Neuronal stem cell (in vitro differentiated cells): ENCODE data around the gene PCDHA10.
"Not testable (repeated sequence)": the region's sequence is repeated elsewhere in the genome, so short reads cannot be mapped to it uniquely, and the experiment has no call there.

Experiments used
- DNase-seq: peaks from one replicate; pipeline ENCODE4 v3.0.0-alpha.2; 2013; ENCODE audit warnings: low spot score
- H2AFZ ChIP-seq: one replicate; pipeline ENCODE4 v1.6.1; 2013; ENCODE audit warnings: mild to moderate bottlenecking, low read length, inconsistent platforms
- H2AK5ac ChIP-seq: 2 replicates; pipeline ENCODE4 v1.6.1; 2013; ENCODE audit warnings: low read depth, mild to moderate bottlenecking, inconsistent platforms, low read length, moderate library complexity, mixed read lengths
- H2BK120ac ChIP-seq: 2 replicates; pipeline ENCODE4 v1.6.1; 2013; ENCODE audit warnings: low read depth, mild to moderate bottlenecking, inconsistent platforms, low read length, moderate library complexity, mixed read lengths
- H2BK12ac ChIP-seq: one replicate; pipeline ENCODE4 v1.6.1; 2013; ENCODE audit warnings: low read length, inconsistent platforms
- H2BK15ac ChIP-seq: 2 replicates; pipeline ENCODE4 v1.6.1; 2013; ENCODE audit warnings: mild to moderate bottlenecking, low read length, inconsistent platforms, mixed read lengths
- H2BK5ac ChIP-seq: one replicate; pipeline ENCODE4 v1.6.1; 2013; ENCODE audit warnings: inconsistent platforms, mild to moderate bottlenecking, low read length, moderate library complexity
- H3K14ac ChIP-seq: one replicate; pipeline ENCODE4 v1.6.1; 2013; ENCODE audit warnings: low read length, inconsistent platforms
- H3K18ac ChIP-seq: 2 replicates; pipeline ENCODE4 v1.6.1; 2013; ENCODE audit warnings: low read length, inconsistent platforms
- H3K23ac ChIP-seq: 2 replicates; pipeline ENCODE4 v1.6.1; 2013; ENCODE audit warnings: low read depth, mild to moderate bottlenecking, mixed read lengths, low read length, inconsistent platforms; ENCODE audit not compliant: poor library complexity
- H3K27ac ChIP-seq: replicated peaks from 3 replicates; pipeline ENCODE4 v1.5.1; 2013; ENCODE audit warnings: low read length, inconsistent platforms
- H3K27me3 ChIP-seq, 3 experiments: 2 replicates each; pipeline ENCODE4 v1.6.1; 2013; ENCODE audit warnings: low read length in 3 of 3, mild to moderate bottlenecking in 2 of 3, inconsistent platforms in 1 of 3, low read depth in 1 of 3, mixed read lengths in 1 of 3, moderate library complexity in 1 of 3; ENCODE audit not compliant: control insufficient read depth in 3 of 3, insufficient read depth in 3 of 3
- H3K36me3 ChIP-seq, 2 donors: replicated peaks in 1 of 2; 2 replicates each; pipeline ENCODE4 v1.6.1; 2013; ENCODE audit warnings: low read length in 2 of 2; ENCODE audit not compliant: control insufficient read depth in 2 of 2, insufficient read depth in 2 of 2
- H3K4ac ChIP-seq: 2 replicates; pipeline ENCODE4 v1.6.1; 2013; ENCODE audit warnings: inconsistent platforms, mild to moderate bottlenecking, low read length, moderate library complexity
- H3K4me1 ChIP-seq, 2 donors: 1 replicate in 1 of 2; 2 replicates in 1 of 2; pipeline ENCODE4 v1.6.1; 2013; ENCODE audit warnings: low read length in 2 of 2, low read depth in 1 of 2; ENCODE audit not compliant: control insufficient read depth in 2 of 2, insufficient read depth in 1 of 2
- H3K4me2 ChIP-seq: one replicate; pipeline ENCODE4 v1.6.1; 2013; ENCODE audit warnings: mild to moderate bottlenecking, low read length, inconsistent platforms; ENCODE audit not compliant: insufficient read depth, poor library complexity, severe bottlenecking
- H3K4me3 ChIP-seq, 2 donors: 2 replicates each; pipeline ENCODE4 v1.5.1; 2013; ENCODE audit warnings: low read length in 2 of 2, mild to moderate bottlenecking in 2 of 2, inconsistent platforms in 1 of 2, moderate library complexity in 1 of 2
- H3K79me1 ChIP-seq: one replicate; pipeline ENCODE4 v1.6.1; 2013; ENCODE audit warnings: low read depth, mild to moderate bottlenecking, inconsistent platforms, low read length, moderate library complexity
- H3K9ac ChIP-seq: one replicate; pipeline ENCODE4 v1.6.1; 2013; ENCODE audit warnings: mild to moderate bottlenecking, low read depth, low read length, inconsistent platforms; ENCODE audit not compliant: poor library complexity
- H3K9me3 ChIP-seq, 2 donors: replicated peaks in 1 of 2; 2 replicates each; pipeline versions ENCODE3 to v1.6.1; 2013; ENCODE audit warnings: low read length in 2 of 2, mild to moderate bottlenecking in 2 of 2, inconsistent platforms in 1 of 2, low read depth in 1 of 2, mixed read lengths in 1 of 2, moderate library complexity in 1 of 2; ENCODE audit not compliant: control insufficient read depth in 2 of 2, insufficient read depth in 1 of 2
- H4K8ac ChIP-seq: one replicate; pipeline ENCODE4 v1.6.1; 2013; ENCODE audit warnings: low read depth, mild to moderate bottlenecking, inconsistent platforms, low read length, moderate library complexity
- H4K91ac ChIP-seq: one replicate; pipeline ENCODE4 v1.6.1; 2013; ENCODE audit warnings: low read length, low read depth, mild to moderate bottlenecking, inconsistent platforms; ENCODE audit not compliant: poor library complexity
- WGBS, 2 donors: extraction: QIAGEN DNeasy Blood & Tissue Kit; methylation state at CpG; one replicate each; pipeline ENCODE4 v1.1.7; 2013; ENCODE audit warnings: missing lambda C conversion rate in 2 of 2, mixed read lengths in 1 of 2; ENCODE audit not compliant: insufficient read length in 2 of 2, insufficient replicate concordance in 1 of 2; ENCODE audit errors: extremely low coverage in 2 of 2; 5-methylcytosine and 5-hydroxymethylcytosine counted together

The PCDHA10 gene

DNA sequence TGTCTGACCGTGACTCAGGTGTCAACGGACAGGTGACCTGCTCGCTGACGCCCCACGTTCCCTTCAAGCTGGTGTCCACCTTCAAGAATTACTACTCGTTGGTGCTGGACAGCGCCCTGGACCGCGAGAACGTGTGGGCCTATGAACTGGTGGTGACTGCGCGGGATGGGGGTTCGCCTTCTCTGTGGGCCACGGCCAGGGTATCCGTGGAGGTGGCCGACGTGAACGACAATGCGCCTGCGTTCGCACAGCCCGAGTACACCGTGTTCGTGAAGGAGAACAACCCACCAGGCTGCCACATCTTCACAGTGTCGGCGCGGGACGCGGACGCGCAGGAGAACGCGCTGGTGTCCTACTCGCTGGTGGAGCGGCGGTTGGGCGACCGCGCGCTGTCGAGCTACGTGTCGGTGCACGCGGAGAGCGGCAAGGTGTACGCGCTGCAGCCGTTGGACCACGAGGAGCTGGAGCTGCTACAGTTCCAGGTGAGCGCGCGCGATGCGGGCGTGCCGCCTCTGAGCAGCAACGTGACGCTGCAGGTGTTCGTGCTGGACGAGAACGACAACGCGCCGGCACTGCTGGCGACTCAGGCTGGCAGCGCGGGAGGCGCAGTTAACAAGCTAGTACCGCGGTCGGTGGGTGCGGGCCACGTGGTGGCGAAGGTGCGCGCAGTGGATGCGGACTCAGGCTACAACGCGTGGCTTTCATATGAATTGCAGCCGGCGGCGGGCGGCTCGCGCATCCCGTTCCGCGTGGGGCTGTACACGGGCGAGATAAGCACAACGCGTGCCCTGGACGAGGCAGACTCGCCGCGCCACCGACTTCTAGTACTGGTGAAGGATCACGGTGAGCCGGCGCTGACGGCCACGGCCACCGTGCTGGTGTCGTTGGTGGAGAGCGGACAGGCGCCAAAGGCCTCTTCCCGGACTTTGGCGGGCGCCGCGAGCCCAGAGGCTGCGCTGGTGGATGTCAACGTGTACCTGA is 14.8 kb downstream of the PCDHA10 start:
- Histone ChIP-seq H3K9ac (no peak overlapping the region), H2BK120ac (no peak overlapping the region), H2BK12ac (no peak overlapping the region), H2AFZ (no peak overlapping the region), H2BK15ac (no peak overlapping the region), H3K27ac (no peak overlapping the region), H3K79me1 (peaks cover 8% of the 10 kb centered on the region), H3K4me2 (no peak overlapping the region), H3K4me1 (no peaks in the 10 kb centered on the region), H2BK5ac (no peak overlapping the region), H3K18ac (no peak overlapping the region), H4K8ac (peak overlapping the region; percentile 43), H3K27me3 (no peaks in the 10 kb centered on the region), H4K91ac (no peak overlapping the region), H3K9me3 (peaks cover 13 to 27% of the 10 kb centered on the region in 2 donors), H3K4me3 (peak overlapping the region in 1 of 2 donors; percentile 44), H2AK5ac (peak overlapping the region; percentile 63), H3K36me3 (peaks cover 13 to 22% of the 10 kb centered on the region in 2 donors), H3K4ac (no peak overlapping the region), H3K14ac (peak overlapping the region; percentile 82), H3K23ac (peak overlapping the region; percentile 91)
- no peak for DNase-seq
- WGBS, 2 donors, result no CpG with 5 or more reads among the region's 114 CpGs

DNA sequence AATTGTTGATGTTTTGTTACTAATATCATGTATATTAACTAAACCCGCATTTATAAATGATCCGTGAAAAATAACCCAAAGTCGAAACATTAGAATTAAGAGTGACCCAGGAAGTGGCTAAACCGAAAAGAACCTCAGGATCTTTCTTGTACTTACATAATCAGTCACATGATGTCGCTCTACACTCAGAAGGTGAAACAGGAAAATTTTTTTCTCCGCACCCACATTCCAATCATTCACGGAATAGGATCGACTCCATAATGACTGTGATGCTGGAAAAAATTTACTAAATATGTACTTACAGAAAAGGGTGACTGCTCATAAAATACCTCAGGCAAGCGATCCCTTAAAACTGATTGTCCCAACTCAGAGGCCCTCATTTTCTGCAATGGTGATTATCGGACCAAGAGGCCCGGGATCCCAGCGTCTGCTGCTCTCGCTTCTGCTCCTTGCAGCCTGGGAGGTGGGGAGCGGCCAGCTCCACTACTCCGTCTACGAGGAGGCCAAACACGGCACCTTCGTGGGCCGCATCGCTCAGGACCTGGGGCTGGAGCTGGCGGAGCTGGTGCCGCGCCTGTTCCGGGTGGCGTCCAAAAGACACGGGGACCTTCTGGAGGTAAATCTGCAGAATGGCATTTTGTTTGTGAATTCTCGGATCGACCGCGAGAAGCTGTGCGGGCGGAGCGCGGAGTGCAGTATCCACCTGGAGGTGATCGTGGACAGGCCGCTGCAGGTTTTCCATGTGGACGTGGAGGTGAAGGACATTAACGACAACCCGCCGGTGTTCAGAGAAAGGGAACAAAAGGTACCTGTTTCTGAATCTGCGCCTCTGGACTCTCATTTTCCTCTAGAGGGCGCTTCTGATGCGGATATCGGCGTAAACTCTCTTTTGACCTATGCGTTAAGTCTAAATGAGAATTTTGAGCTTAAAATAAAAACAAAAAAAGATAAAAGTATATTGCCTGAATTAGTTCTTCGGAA is 19.7 kb downstream of the PCDHA10 start, which contains the start of gene PCDHA12:
PCDHA12 (plus strand) TSS at position 224 of the 981 bp plus-strand sequence; CDS start at position 389, 165 bp downstream.
- Histone ChIP-seq H4K8ac (no peak within 1 kb of the TSS), H3K9ac (peak within 1 kb of the TSS; percentile 86), H2BK12ac (no peak within 1 kb of the TSS), H3K23ac (no peak within 1 kb of the TSS), H3K79me1 (peaks cover 17% of the 10 kb centered on the region), H3K9me3 (peaks cover 11 to 27% of the 10 kb centered on the region in 2 donors), H2AFZ (peak within 1 kb of the TSS; percentile 88), H3K4ac (no peak within 1 kb of the TSS), H3K27ac (no peak within 1 kb of the TSS), H2BK5ac (no peak within 1 kb of the TSS), H3K27me3 (no peaks in the 10 kb centered on the region), H3K4me3 (peak within 1 kb of the TSS; percentile 59 to 88), H3K4me1 (no peaks in the 10 kb centered on the region), H4K91ac (no peak within 1 kb of the TSS), H2AK5ac (no peak within 1 kb of the TSS), H3K18ac (peak within 1 kb of the TSS; percentile 52), H2BK15ac (no peak within 1 kb of the TSS), H3K4me2 (peak within 1 kb of the TSS; percentile 38), H3K14ac (no peak within 1 kb of the TSS), H2BK120ac (no peak within 1 kb of the TSS), H3K36me3 (peaks cover 13 to 15% of the 10 kb centered on the region in 2 donors)
- DNase-seq, result peak; percentile 55
- WGBS, 2 donors, result no CpG with 5 or more reads among the region's 47 CpGs

DNA sequence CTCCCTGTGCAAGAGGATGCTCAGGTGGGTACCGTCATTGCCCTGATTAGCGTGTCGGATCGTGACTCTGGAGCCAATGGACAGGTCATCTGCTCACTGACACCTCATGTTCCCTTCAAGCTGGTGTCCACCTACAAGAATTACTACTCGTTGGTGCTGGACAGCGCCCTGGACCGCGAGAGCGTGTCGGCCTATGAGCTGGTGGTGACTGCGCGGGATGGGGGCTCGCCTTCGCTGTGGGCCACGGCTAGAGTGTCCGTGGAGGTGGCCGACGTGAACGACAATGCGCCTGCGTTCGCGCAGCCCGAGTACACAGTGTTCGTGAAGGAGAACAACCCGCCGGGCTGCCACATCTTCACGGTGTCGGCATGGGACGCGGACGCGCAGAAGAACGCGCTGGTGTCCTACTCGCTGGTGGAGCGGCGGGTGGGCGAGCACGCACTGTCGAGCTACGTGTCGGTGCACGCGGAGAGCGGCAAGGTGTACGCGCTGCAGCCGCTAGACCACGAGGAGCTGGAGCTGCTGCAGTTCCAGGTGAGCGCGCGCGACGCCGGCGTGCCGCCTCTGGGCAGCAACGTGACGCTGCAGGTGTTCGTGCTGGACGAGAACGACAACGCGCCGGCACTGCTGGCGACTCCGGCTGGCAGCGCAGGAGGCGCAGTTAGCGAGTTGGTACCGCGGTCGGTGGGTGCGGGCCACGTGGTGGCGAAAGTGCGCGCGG is 21.0 kb downstream of the PCDHA10 start:
- DNase-seq, H3K18ac ChIP-seq, H2AK5ac ChIP-seq, H2BK12ac ChIP-seq, H4K8ac ChIP-seq, H3K4me1 ChIP-seq, H3K27ac ChIP-seq, H2BK120ac ChIP-seq, H4K91ac ChIP-seq, H3K27me3 ChIP-seq, H3K14ac ChIP-seq, H2BK5ac ChIP-seq, H3K4me2 ChIP-seq, H2AFZ ChIP-seq: not testable (repeated sequence)
- H3K23ac ChIP-seq, result peak overlapping the region; percentile 91
- peak overlapping the region; percentile 70 for H3K9ac ChIP-seq
- peak overlapping the region; percentile 76 for H3K4ac ChIP-seq
- H3K9me3 ChIP-seq, result peaks cover 8 to 21% of the 10 kb centered on the region in 2 donors
- peaks cover 10 to 17% of the 10 kb centered on the region in 2 donors for H3K36me3 ChIP-seq
- H2BK15ac ChIP-seq, result peak overlapping the region; percentile 26
- WGBS, 2 donors, result no CpG with 5 or more reads among the region's 80 CpGs
- H3K79me1 ChIP-seq, result peaks cover 12% of the 10 kb centered on the region
- peak overlapping the region in 1 of 2 donors; percentile 62 for H3K4me3 ChIP-seq
